HG03521 (cell line): Measurements from ENCODE around the gene CCDC191.

Source experiments
- ATAC-seq: cut with Tn5 transposase; IDR thresholded peaks from one replicate; pipeline ENCODE4 v1.9.1; 2021; ENCODE audit warnings: mild to moderate bottlenecking, moderate library complexity; ENCODE audit not compliant: unreplicated experiment

The CCDC191 gene

GRCh38 chr3:114056130-114057010, at the start of gene CCDC191, which contains the start of gene QTRT2:
TSS of gene CCDC191 (minus strand) at chr3:114056526. CDS start at chr3:114056466, 60 bp downstream.
TSS of gene QTRT2 (plus strand) at chr3:114056737. CDS start at chr3:114065258, 8,521 bp downstream.
- peak; percentile 98 for ATAC-seq

GRCh38 chr3:114104414-114104813, 48.1 kb upstream of the CCDC191 start:
- ATAC-seq = no peak

- no peak for ATAC-seq
Measured at GRCh38 chr3:114103858-114104257, 47.5 kb upstream of the CCDC191 start.

- ATAC-seq = no peak
Measured at GRCh38 chr3:114103181-114103580, 46.9 kb upstream of the CCDC191 start.

GRCh38 chr3:114101101-114101500, 44.8 kb upstream of the CCDC191 start:
- no peak for ATAC-seq

- no peak for ATAC-seq
Measured at GRCh38 chr3:114095796-114096195, 39.5 kb upstream of the CCDC191 start.

GRCh38 chr3:114093596-114093995, 37.3 kb upstream of the CCDC191 start:
- ATAC-seq = no peak

- no peak for ATAC-seq
Measured at GRCh38 chr3:114093016-114093380, 36.7 kb upstream of the CCDC191 start.

- no peak for ATAC-seq
Measured at GRCh38 chr3:114092151-114093015, 36.1 kb upstream of the CCDC191 start.

- ATAC-seq = no peak
Measured at GRCh38 chr3:114089675-114090074, 33.3 kb upstream of the CCDC191 start.

- ATAC-seq = no peak
Measured at GRCh38 chr3:114086356-114086755, 30.0 kb upstream of the CCDC191 start.

- ATAC-seq = no peak
Measured at GRCh38 chr3:114083112-114083511, 26.8 kb upstream of the CCDC191 start.

GRCh38 chr3:114081037-114081436, 24.7 kb upstream of the CCDC191 start:
- ATAC-seq = no peak

- no peak for ATAC-seq
Measured at GRCh38 chr3:114080201-114080600, 23.9 kb upstream of the CCDC191 start.

GRCh38 chr3:114079761-114080160, 23.4 kb upstream of the CCDC191 start:
- no peak for ATAC-seq

- no peak for ATAC-seq
Measured at GRCh38 chr3:114078126-114078525, 21.8 kb upstream of the CCDC191 start.

- no peak for ATAC-seq
Measured at GRCh38 chr3:114076711-114077110, 20.4 kb upstream of the CCDC191 start.

GRCh38 chr3:114071786-114072185, 15.5 kb upstream of the CCDC191 start:
- ATAC-seq = no peak

GRCh38 chr3:114068336-114068735, 12.0 kb upstream of the CCDC191 start:
- no peak for ATAC-seq

- no peak for ATAC-seq
Measured at GRCh38 chr3:114067804-114068203, 11.5 kb upstream of the CCDC191 start.

- ATAC-seq = no peak
Measured at GRCh38 chr3:114060906-114061655, 4.8 kb upstream of the CCDC191 start.
